IMR-90 (cell line): ENCODE data around the gene NFKB1. TPM values are rescaled to one million over a fixed set of nuclear protein-coding genes. Genes with fewer than 3 reads are reported as not detected.

Experiments
- ATAC-seq: fragments of 200-7000 bp; cut with Tn5 transposase; 2 replicates; pipeline ENCODE4 v1.9.1; 2020; ENCODE audit warnings: low read depth, mild to moderate bottlenecking, moderate library complexity
- BruUV-seq: library from RNA; stranded (reverse); fragments of 400-500 nt; replicated peaks from 2 replicates; lab custom pipeline; 2021; lab: Mats Ljungman, UMichigan
- CTCF ChIA-PET: fragments of 300-600 bp; formaldehyde crosslinking; extraction: SDS; loops from one replicate; lab custom pipeline; 2021; ENCODE audit warnings: antibody characterized with exemption; lab: Yijun Ruan, JAX
- POLR2A ChIA-PET: fragments of 300-600 bp; sonication (Branson Sonifier 250); formaldehyde crosslinking; loops from one replicate; lab custom pipeline; 2022; ENCODE audit warnings: antibody characterized with exemption; ENCODE audit not compliant: unreplicated experiment; lab: Charles Lee
- DNase-seq: peaks from one replicate; pipeline ENCODE4 v3.0.0; 2013
- H2AFZ ChIP-seq: replicated peaks from 2 replicates; pipeline ENCODE3; 2013; ENCODE audit warnings: low read length, mild to moderate bottlenecking; ENCODE audit not compliant: poor library complexity
- H2AK5ac ChIP-seq: 2 replicates; pipeline ENCODE4 v1.6.1; 2013; ENCODE audit warnings: low read depth, low read length, inconsistent platforms
- H2AK9ac ChIP-seq: replicated peaks from 2 replicates; pipeline ENCODE3; 2013; ENCODE audit warnings: mild to moderate bottlenecking, low read depth, low read length, moderate library complexity; ENCODE audit not compliant: poor library complexity
- H2BK120ac ChIP-seq: 2 replicates; pipeline ENCODE4 v1.6.1; 2013; ENCODE audit warnings: low read depth, low read length, inconsistent platforms
- H2BK15ac ChIP-seq: 3 replicates; pipeline ENCODE4 v1.6.1; 2013; ENCODE audit warnings: low read depth, low read length, inconsistent platforms
- H2BK20ac ChIP-seq: 2 replicates; pipeline ENCODE4 v1.6.1; 2013; ENCODE audit warnings: low read depth, mild to moderate bottlenecking, inconsistent platforms, low read length, moderate library complexity
- H2BK5ac ChIP-seq: 2 replicates; pipeline ENCODE4 v1.6.1; 2013; ENCODE audit warnings: mild to moderate bottlenecking, low read depth, low read length, inconsistent platforms; ENCODE audit not compliant: poor library complexity, severe bottlenecking
- H3K14ac ChIP-seq: replicated peaks from 2 replicates; pipeline ENCODE4 v1.6.1; 2013; ENCODE audit warnings: low read depth, low read length, inconsistent platforms
- H3K18ac ChIP-seq: 2 replicates; pipeline ENCODE4 v1.6.1; 2013; ENCODE audit warnings: low read depth, low read length, control low read depth
- H3K23ac ChIP-seq: 2 replicates; pipeline ENCODE4 v1.6.1; 2013; ENCODE audit warnings: low read depth, low read length, inconsistent platforms
- H3K27ac ChIP-seq: 2 replicates; pipeline ENCODE4 v1.5.1; 2013; ENCODE audit warnings: mild to moderate bottlenecking, control low read depth, low read length; ENCODE audit not compliant: insufficient read depth
- H3K27me3 ChIP-seq: 2 replicates; pipeline ENCODE4 v1.6.1; 2013; ENCODE audit warnings: low read length; ENCODE audit not compliant: control insufficient read depth, insufficient read depth
- H3K36me3 ChIP-seq: 2 replicates; pipeline ENCODE4 v1.6.1; 2013; ENCODE audit warnings: low read length, mixed read lengths; ENCODE audit not compliant: control insufficient read depth, insufficient read depth
- H3K4ac ChIP-seq: 2 replicates; pipeline ENCODE4 v1.6.1; 2013; ENCODE audit warnings: low read depth, low read length, inconsistent platforms
- H3K4me1 ChIP-seq: 2 replicates; pipeline ENCODE4 v1.6.1; 2013; ENCODE audit warnings: low read length, mixed read lengths; ENCODE audit not compliant: control insufficient read depth, insufficient read depth
- H3K4me2 ChIP-seq: 2 replicates; pipeline ENCODE4 v1.6.1; 2013; ENCODE audit warnings: low read depth, mild to moderate bottlenecking, control low read depth, low read length, moderate library complexity
- H3K4me3 ChIP-seq: 2 replicates; pipeline ENCODE4 v1.5.1; 2013; ENCODE audit warnings: low read depth, mild to moderate bottlenecking, control low read depth, low read length, moderate library complexity; ENCODE audit not compliant: insufficient read depth
- H3K56ac ChIP-seq: 2 replicates; pipeline ENCODE4 v1.6.1; 2013; ENCODE audit warnings: low read length, inconsistent platforms; ENCODE audit not compliant: insufficient read depth; ENCODE audit errors: extremely low read depth
- H3K79me1 ChIP-seq, 2 experiments: 2 replicates each; pipeline ENCODE4 v1.6.1; 2013; ENCODE audit warnings: low read length in 2 of 2, inconsistent platforms in 1 of 2, low read depth in 1 of 2
- H3K9ac ChIP-seq: 2 replicates; pipeline ENCODE4 v1.6.1; 2013; ENCODE audit warnings: low read depth, low read length, control low read depth
- H3K9me1 ChIP-seq: 2 replicates; pipeline ENCODE4 v1.6.1; 2013; ENCODE audit warnings: low read length, inconsistent platforms; ENCODE audit not compliant: insufficient read depth
- H3K9me3 ChIP-seq: 2 replicates; pipeline ENCODE4 v1.6.1; 2013; ENCODE audit warnings: low read length; ENCODE audit not compliant: control insufficient read depth, insufficient read depth
- H4K20me1 ChIP-seq: 2 replicates; pipeline ENCODE4 v1.6.1; 2013; ENCODE audit warnings: low read length, inconsistent platforms; ENCODE audit not compliant: insufficient read depth
- H4K5ac ChIP-seq: 2 replicates; pipeline ENCODE4 v1.6.1; 2013; ENCODE audit warnings: mild to moderate bottlenecking, low read depth, low read length, control low read depth
- H4K8ac ChIP-seq, 2 experiments: 2 replicates each; pipeline ENCODE4 v1.6.1; 2013; ENCODE audit warnings: low read depth in 2 of 2, low read length in 2 of 2, control low read depth in 1 of 2, inconsistent platforms in 1 of 2
- H4K91ac ChIP-seq: 2 replicates; pipeline ENCODE4 v1.6.1; 2013; ENCODE audit warnings: low read depth, low read length, inconsistent platforms; ENCODE audit not compliant: insufficient read depth
- BHLHE40 ChIP-seq: fragments of 150-350 bp; IDR thresholded peaks from 2 replicates; pipeline ENCODE4 v1.6.1; 2016; ENCODE audit warnings: mild to moderate bottlenecking, low read depth, low read length
- CEBPB ChIP-seq: IDR thresholded peaks from 2 replicates; pipeline ENCODE4 v1.6.1; 2012; ENCODE audit warnings: low read depth, low read length, improper control_type of control experiment
- CHD1 ChIP-seq: IDR thresholded peaks from 2 replicates; pipeline ENCODE4 v1.6.1; 2012; ENCODE audit warnings: low read depth, low read length, improper control_type of control experiment
- CTCF ChIP-seq: conservative IDR thresholded peaks from 2 replicates; pipeline ENCODE4 v1.5.1; 2012; ENCODE audit warnings: mild to moderate bottlenecking, low read depth, low read length, improper control_type of control experiment
- FOS ChIP-seq: fragments of 150-350 bp; IDR thresholded peaks from 2 replicates; pipeline ENCODE4 v1.6.1; 2016; ENCODE audit warnings: low read depth, low read length
- MAFK ChIP-seq: IDR thresholded peaks from 2 replicates; pipeline ENCODE4 v1.6.1; 2012; ENCODE audit warnings: low read depth, low read length, improper control_type of control experiment
- MAZ ChIP-seq: IDR thresholded peaks from 2 replicates; pipeline ENCODE4 v1.6.1; 2012; ENCODE audit warnings: low read depth, mild to moderate bottlenecking, low read length, improper control_type of control experiment, moderate library complexity, borderline replicate concordance
- MXI1 ChIP-seq: IDR thresholded peaks from 2 replicates; pipeline ENCODE4 v1.6.1; 2012; ENCODE audit warnings: low read depth, mild to moderate bottlenecking, low read length, moderate library complexity, borderline replicate concordance
- NFE2L2 ChIP-seq: fragments of 150-350 bp; IDR thresholded peaks from 2 replicates; pipeline ENCODE4 v1.6.1; 2016; ENCODE audit warnings: low read depth, mild to moderate bottlenecking, low read length
- POLR2A ChIP-seq: IDR thresholded peaks from 2 replicates; pipeline ENCODE4 v1.6.1; 2012; ENCODE audit warnings: mild to moderate bottlenecking, low read depth, low read length
- RAD21 ChIP-seq: IDR thresholded peaks from 2 replicates; pipeline ENCODE4 v1.6.1; 2012; ENCODE audit warnings: low read length, improper control_type of control experiment
- RCOR1 ChIP-seq: IDR thresholded peaks from 2 replicates; pipeline ENCODE4 v1.6.1; 2012; ENCODE audit warnings: mild to moderate bottlenecking, low read length, improper control_type of control experiment; ENCODE audit not compliant: insufficient replicate concordance
- RFX5 ChIP-seq: IDR thresholded peaks from 2 replicates; pipeline ENCODE4 v1.8.0; 2012; ENCODE audit warnings: low read depth, mild to moderate bottlenecking, low read length, moderate library complexity
- SMC3 ChIP-seq: fragments of 150-350 bp; IDR thresholded peaks from 2 replicates; pipeline ENCODE4 v1.6.1; 2016; ENCODE audit warnings: low read depth, mild to moderate bottlenecking, antibody characterized with exemption, low read length, moderate library complexity
- WGBS, 2 experiments: methylation state at CpG; one replicate each; pipeline versions ENCODE4 v1.1.5 to v1.1.7; 2013; ENCODE audit warnings: missing lambda C conversion rate in 2 of 2; ENCODE audit not compliant: insufficient read length in 1 of 2; ENCODE audit errors: extremely low coverage in 2 of 2; 5-methylcytosine and 5-hydroxymethylcytosine counted together
- dilution Hi-C: fragments of 300-500 bp; cut with HindIII; formaldehyde crosslinking; loops from one replicate; pipeline ENCODE4 v1.14.3; 2018; ENCODE audit warnings: low sequenced_read_pairs; ENCODE audit not compliant: unreplicated experiment
- in situ Hi-C: fragments of 300-500 bp; cut with MboI; formaldehyde crosslinking; loops from 3 replicates; pipeline ENCODE4 v1.14.3; 2019; ENCODE audit warnings: low sequenced_read_pairs, inconsistent platforms, mixed read lengths
- intact Hi-C: fragments of 100-400 bp; cut with micrococcal nuclease; formaldehyde crosslinking; loops from 2 replicates; pipeline ENCODE4 v1.10.0; 2022
- polyA plus RNA-seq, 3 experiments: library from polyadenylated mRNA; depleted of rRNA; stranded (reverse); fragments of >200 nt; gene quantifications; 2 replicates each; pipeline ENCODE4 v1.2.3, GENCODE V29; 2012; ENCODE audit warnings: low replicate concordance in 1 of 3
- total RNA-seq: library from RNA; depleted of rRNA; stranded (reverse); fragments of >200 nt; gene quantifications from 2 replicates; pipeline ENCODE4 v1.2.3, GENCODE V29; 2012
- TF ChIP-seq, protein P1 (sequence below): fragments of 150-350 bp; IDR thresholded peaks from 2 replicates; pipeline ENCODE4 v1.6.1; 2017; ENCODE audit warnings: mild to moderate bottlenecking, antibody characterized with exemption, low read length, low read depth
- TF ChIP-seq, protein P2 (sequence below): fragments of 150-350 bp; IDR thresholded peaks from 2 replicates; pipeline ENCODE4 v1.6.1; 2016; ENCODE audit warnings: low read depth, mild to moderate bottlenecking, low read length, moderate library complexity, borderline replicate concordance

Gene NFKB1
- total and polyA plus RNA-seq, 2 of the 4 experiments (the other 2 are of a cell fraction) = 19.8 to 24.6 TPM

DNA sequence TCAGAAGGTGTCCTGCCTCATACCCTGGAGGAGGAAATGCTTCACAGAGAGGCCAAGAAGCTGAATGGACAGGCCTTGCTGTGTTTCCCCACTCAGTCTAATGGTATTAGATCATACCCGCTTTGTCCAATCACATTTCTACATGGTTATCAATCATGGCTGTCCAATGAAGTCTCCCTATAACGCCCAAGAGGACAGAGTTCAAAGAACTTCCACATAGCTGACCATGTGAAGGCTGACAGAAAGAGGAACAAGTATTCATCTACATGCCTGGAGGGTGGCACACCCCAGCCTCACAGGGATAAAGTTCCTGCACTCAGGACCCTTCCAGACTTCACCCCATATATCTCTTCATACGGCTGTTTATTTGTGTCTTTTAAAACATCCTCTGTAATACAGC, 136.2 kb downstream of the NFKB1 start:
- POLR2A ChIA-PET = no interaction called here
- ATAC-seq (no peak), DNase-seq (no peak)
- Histone ChIP-seq H3K27me3 (no peaks in the 10 kb centered on the region), H3K23ac (no peak overlapping the region), H2BK120ac (no peak overlapping the region), H3K79me1 (0 out of 4 replicates have a peak, but pooled peaks cover 0 to 7% of the 10 kb centered on the region in 2 experiments), H3K9me1 (peaks cover 5% of the 10 kb centered on the region; the same call in 1 of the 2 replicates), H3K4me1 (peaks cover 7% of the 10 kb centered on the region), H2AK9ac (no peak overlapping the region), H3K4ac (no peak overlapping the region), H3K56ac (no peak overlapping the region), H2BK5ac (no peak overlapping the region), H2BK20ac (no peak overlapping the region), H4K5ac (no peak overlapping the region), H3K4me3 (no peak overlapping the region), H3K18ac (no peak overlapping the region), H4K8ac (no peak overlapping the region), H2AFZ (no peak overlapping the region), H3K4me2 (no peak overlapping the region), H3K36me3 (peaks cover 30% of the 10 kb centered on the region), H2AK5ac (no peak overlapping the region), H4K20me1 (no peaks in the 10 kb centered on the region), H4K91ac (no peak overlapping the region), H3K9me3 (no peaks in the 10 kb centered on the region), H3K14ac (no peak overlapping the region), H2BK15ac (no peak overlapping the region), H3K9ac (no peak overlapping the region), H3K27ac (no peak overlapping the region)
- no TSS peak for BruUV-seq
- CTCF ChIA-PET = no interaction called here
- no CpG with 5 or more reads among the region's 3 CpGs for WGBS, 2 experiments
- dilution Hi-C loops (no loop called here), in situ Hi-C loops (no loop called here), intact Hi-C loops (loop anchor here (5.0 kb wide), 1 partner anchor 125 kb away; the partner anchor contains the start of gene MANBA)
- TF ChIP-seq NFE2L2 = no peak
- TF ChIP-seq MAFK = no peak
- TF ChIP-seq CEBPB = no peak
- TF ChIP-seq RAD21 = no peak
- TF ChIP-seq FOS = no peak
- no peak for TF ChIP-seq SMC3
- TF ChIP-seq RFX5 = no peak
- no peak for TF ChIP-seq POLR2A
- no peak for TF ChIP-seq BHLHE40
- no peak for TF ChIP-seq MAZ
- TF ChIP-seq CHD1 = no peak
- TF ChIP-seq, protein P1, sequence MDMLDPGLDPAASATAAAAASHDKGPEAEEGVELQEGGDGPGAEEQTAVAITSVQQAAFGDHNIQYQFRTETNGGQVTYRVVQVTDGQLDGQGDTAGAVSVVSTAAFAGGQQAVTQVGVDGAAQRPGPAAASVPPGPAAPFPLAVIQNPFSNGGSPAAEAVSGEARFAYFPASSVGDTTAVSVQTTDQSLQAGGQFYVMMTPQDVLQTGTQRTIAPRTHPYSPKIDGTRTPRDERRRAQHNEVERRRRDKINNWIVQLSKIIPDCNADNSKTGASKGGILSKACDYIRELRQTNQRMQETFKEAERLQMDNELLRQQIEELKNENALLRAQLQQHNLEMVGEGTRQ = no peak
- TF ChIP-seq RCOR1 = no peak
- TF ChIP-seq, protein P2, sequence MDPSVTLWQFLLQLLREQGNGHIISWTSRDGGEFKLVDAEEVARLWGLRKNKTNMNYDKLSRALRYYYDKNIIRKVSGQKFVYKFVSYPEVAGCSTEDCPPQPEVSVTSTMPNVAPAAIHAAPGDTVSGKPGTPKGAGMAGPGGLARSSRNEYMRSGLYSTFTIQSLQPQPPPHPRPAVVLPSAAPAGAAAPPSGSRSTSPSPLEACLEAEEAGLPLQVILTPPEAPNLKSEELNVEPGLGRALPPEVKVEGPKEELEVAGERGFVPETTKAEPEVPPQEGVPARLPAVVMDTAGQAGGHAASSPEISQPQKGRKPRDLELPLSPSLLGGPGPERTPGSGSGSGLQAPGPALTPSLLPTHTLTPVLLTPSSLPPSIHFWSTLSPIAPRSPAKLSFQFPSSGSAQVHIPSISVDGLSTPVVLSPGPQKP = no peak
- no peak for TF ChIP-seq CTCF
- TF ChIP-seq MXI1 = no peak
